Stomach (tissue), 9 donors: ENCODE measurements around the gene PMS1. TPM values are rescaled to one million over a fixed set of nuclear protein-coding genes. Genes with fewer than 3 reads are reported as not detected.

ENCODE experiments used
- DNase-seq, 2 donors: peaks; one replicate each; pipeline versions ENCODE4 v3.0.0 to v3.0.0-alpha.2; 2013 to 2019
- H3K27ac ChIP-seq, 5 donors: fragments of 200-600 bp in 4 of 5; sonication (generic) in 4 of 5; one replicate each; pipeline ENCODE4 v1.5.1; 2013 to 2019; ENCODE audit warnings: mild to moderate bottlenecking in 1 of 5, moderate library complexity in 1 of 5
- H3K27me3 ChIP-seq, 3 donors: fragments of 200-600 bp; sonication (generic); one replicate each; pipeline ENCODE4 v1.5.1; 2017 to 2019; ENCODE audit warnings: mixed run types in 1 of 3
- H3K36me3 ChIP-seq, 4 donors: fragments of 200-600 bp; sonication (generic); 1 replicate in 3 of 4; 2 replicates in 1 of 4; pipeline ENCODE4 v1.5.1; 2016 to 2019
- H3K4me1 ChIP-seq, 4 donors: fragments of 200-600 bp; sonication (generic); one replicate each; pipeline ENCODE4 v1.5.1; 2016 to 2019
- H3K4me3 ChIP-seq, 4 donors: fragments of 200-600 bp; sonication (generic) in 3 of 4; one replicate each; pipeline ENCODE4 v1.5.1; 2016 to 2019; ENCODE audit warnings: mild to moderate bottlenecking in 1 of 4
- H3K9me3 ChIP-seq, 4 donors: fragments of 200-600 bp; sonication (generic); one replicate each; pipeline ENCODE4 v1.5.1; 2016 to 2019
- EP300 ChIP-seq: sonication (generic); formaldehyde crosslinking; IDR thresholded peaks from one replicate; pipeline ENCODE4 v1.6.1; 2017; ENCODE audit warnings: antibody characterized with exemption
- POLR2A ChIP-seq, 4 donors: fragments of 450-650 bp; IDR thresholded peaks; one replicate each; pipeline ENCODE4 v1.6.1; 2016; ENCODE audit warnings: antibody characterized with exemption in 4 of 4, control low read depth in 2 of 4, mild to moderate bottlenecking in 1 of 4, moderate library complexity in 1 of 4
- POLR2AphosphoS5 ChIP-seq, 3 donors: sonication (generic); formaldehyde crosslinking; IDR thresholded peaks; one replicate each; pipeline ENCODE4 v1.6.1; 2016; ENCODE audit warnings: antibody characterized with exemption in 3 of 3
- WGBS, 5 donors: extraction: QIAGEN DNeasy Blood & Tissue Kit in 3 of 5; methylation state at CpG; one replicate each; pipeline versions ENCODE4 v1.1.5 to v1.1.7; 2013 to 2018; 5-methylcytosine and 5-hydroxymethylcytosine counted together
- intact Hi-C: fragments of 100-400 bp; cut with DNase I; formaldehyde crosslinking; loops from one replicate; pipeline ENCODE4 v1.15.1; 2023; ENCODE audit warnings: low total_unique reads
- polyA plus RNA-seq, 3 donors: library from polyadenylated mRNA; stranded (reverse); fragments of 200-250 nt; gene quantifications; one replicate each; pipeline ENCODE4 v1.2.3, GENCODE V29; 2013
- total RNA-seq, 5 donors: library from RNA; depleted of rRNA; stranded (reverse); fragments of >200 nt; gene quantifications; one replicate each; pipeline versions ENCODE4 v1.1.0 to v1.2.3, GENCODE V29; 2014 to 2016
- TF ChIP-seq, protein P1 (sequence below), 7 experiments: fragments of 450-650 bp in 4 of 7; fragments of 200-600 bp in 3 of 7; sonication (generic) in 3 of 7; IDR thresholded peaks; one replicate each; pipeline ENCODE4 v1.5.1; 2016 to 2019; ENCODE audit warnings: antibody characterized with exemption in 7 of 7, control low read depth in 2 of 7, mild to moderate bottlenecking in 1 of 7
- donor health status: healthy with polysubstance abuse.
- donor health status: Bipolar disorder and iron deficiency.
- donor health status: healthy.

Gene PMS1
- total and polyA plus RNA-seq, 8 donors, result 4.0 to 40.8 (median 15.9) TPM

DNA sequence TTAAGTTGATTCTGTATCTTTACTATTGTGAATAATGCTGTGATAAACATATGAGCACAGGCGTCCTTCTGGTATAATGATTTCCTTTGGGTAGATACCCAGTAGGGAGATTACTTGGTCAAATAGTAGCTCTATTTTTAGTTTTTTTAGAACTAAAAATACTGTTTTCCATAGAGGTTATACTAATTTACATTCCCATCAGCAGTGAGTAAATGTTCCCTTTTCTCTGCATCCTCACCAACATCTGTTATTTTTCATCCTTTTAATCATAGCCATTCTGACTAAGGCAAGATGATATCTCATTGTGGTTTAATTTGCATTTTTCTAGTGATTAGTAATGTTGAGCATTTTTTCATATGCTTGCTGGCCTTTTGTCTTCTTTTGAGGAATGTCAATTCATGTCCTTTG, 35.1 kb downstream of the PMS1 start:
- intact Hi-C loops, result no loop called here
- no peaks in the 10 kb centered on the region for H3K4me1 ChIP-seq
- H3K9me3 ChIP-seq, result no peaks in the 10 kb centered on the region
- no peaks in the 10 kb centered on the region for H3K27me3 ChIP-seq
- no peak for TF ChIP-seq POLR2A (IDR thresholded peaks at IDR 0.05)
- no peak for TF ChIP-seq POLR2AphosphoS5 (IDR thresholded peaks at IDR 0.05)
- TF ChIP-seq, protein P1, sequence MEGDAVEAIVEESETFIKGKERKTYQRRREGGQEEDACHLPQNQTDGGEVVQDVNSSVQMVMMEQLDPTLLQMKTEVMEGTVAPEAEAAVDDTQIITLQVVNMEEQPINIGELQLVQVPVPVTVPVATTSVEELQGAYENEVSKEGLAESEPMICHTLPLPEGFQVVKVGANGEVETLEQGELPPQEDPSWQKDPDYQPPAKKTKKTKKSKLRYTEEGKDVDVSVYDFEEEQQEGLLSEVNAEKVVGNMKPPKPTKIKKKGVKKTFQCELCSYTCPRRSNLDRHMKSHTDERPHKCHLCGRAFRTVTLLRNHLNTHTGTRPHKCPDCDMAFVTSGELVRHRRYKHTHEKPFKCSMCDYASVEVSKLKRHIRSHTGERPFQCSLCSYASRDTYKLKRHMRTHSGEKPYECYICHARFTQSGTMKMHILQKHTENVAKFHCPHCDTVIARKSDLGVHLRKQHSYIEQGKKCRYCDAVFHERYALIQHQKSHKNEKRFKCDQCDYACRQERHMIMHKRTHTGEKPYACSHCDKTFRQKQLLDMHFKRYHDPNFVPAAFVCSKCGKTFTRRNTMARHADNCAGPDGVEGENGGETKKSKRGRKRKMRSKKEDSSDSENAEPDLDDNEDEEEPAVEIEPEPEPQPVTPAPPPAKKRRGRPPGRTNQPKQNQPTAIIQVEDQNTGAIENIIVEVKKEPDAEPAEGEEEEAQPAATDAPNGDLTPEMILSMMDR (IDR thresholded peaks at IDR 0.05), result no peak
- no peak for TF ChIP-seq EP300
- DNase-seq, result no peak
- H3K36me3 ChIP-seq, result peaks cover 2 to 38% (median 34%) of the 10 kb centered on the region in 4 donors
- no peak overlapping the region for H3K27ac ChIP-seq
- H3K4me3 ChIP-seq, result no peak overlapping the region
- 80 to 95% (median 87%) methylated on average over 1 of the region's 1 CpG for WGBS, 5 donors

DNA sequence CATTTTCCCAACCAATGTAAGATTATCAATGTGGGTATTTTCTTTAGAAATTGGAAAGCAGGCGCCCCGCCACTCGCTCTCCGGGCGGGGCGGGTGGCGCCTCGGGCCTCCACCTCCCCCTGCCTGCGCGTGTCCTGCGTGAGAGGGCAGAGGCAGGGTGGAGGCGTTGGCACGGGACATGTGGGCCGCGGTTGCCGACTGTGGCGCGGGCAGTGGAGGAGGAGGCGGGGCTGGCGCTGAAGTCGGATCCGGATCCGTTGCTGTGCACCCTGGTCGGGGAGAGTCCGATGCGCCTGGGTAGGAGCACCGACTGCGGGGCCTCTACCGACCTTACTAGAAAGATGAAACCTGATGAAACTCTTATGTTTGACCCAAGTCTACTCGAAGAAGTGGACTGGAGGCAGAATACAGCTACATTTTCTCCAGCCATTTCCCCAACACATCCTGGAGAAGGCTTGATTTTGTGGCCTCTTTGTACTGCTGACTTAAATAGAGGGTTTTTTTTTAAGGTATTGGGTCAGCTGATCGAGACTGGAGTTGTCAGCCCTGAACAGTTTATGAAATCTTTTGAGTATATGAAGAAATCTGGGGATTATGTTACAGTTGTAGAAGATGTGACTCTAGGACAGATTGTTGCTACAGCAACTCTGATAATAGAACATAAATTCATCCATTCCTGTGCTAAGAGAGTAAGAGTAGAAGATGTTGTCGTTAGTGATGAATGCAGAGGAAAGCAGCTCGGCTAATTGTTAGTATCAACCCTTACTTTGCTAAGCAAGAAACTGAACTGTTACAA, 37.9 kb downstream of the PMS1 start:
- no peak for DNase-seq
- intact Hi-C loops, result no loop called here
- no peak for TF ChIP-seq EP300
- TF ChIP-seq POLR2AphosphoS5 (IDR thresholded peaks at IDR 0.05), result no peak
- no peak for TF ChIP-seq POLR2A (IDR thresholded peaks at IDR 0.05)
- TF ChIP-seq, protein P1 (IDR thresholded peaks at IDR 0.05), result no peak
- peaks cover 2 to 38% (median 32%) of the 10 kb centered on the region in 4 donors for H3K36me3 ChIP-seq
- H3K4me3 ChIP-seq, result no peak overlapping the region
- WGBS, 5 donors, result 92 to 98% (median 97%) methylated on average over 33 of the region's 33 CpGs
- H3K4me1 ChIP-seq, result peaks cover 0 to 9% (median 0%) of the 10 kb centered on the region in 4 donors
- H3K27me3 ChIP-seq, result no peaks in the 10 kb centered on the region
- no peaks in the 10 kb centered on the region for H3K9me3 ChIP-seq
- H3K27ac ChIP-seq, result no peak overlapping the region

DNA sequence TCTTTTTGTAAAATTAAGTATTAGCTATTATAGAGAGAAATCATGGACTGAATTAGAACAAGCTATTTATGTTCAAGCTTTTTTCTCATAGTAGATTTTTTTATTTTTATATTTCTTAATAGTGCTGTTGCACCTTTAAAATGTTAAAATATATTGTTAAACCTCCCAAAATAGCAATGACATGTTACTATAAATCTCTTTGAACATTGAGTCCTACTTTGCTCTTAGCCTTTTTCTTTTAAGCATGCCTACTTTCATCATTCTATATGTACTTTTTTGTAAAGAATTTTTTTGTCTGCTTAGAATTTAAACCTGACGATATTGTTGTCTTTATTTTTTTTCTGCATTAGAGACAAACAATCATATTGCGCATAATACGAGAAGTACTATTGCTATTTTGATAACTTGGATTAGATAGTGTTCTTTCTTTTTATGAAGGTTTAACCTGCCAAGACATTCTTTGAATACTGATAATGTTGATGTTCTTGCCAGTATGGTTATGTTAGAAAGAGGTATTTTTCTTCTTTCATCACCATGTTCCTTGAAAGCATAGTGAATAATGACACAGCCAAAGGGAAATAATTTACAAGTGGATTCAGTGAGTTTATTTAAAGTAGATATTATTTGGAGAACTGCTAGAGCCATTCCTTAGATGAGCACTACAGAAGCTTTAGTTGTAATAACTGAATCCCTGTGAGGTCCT, 40.6 kb downstream of the PMS1 start:
- intact Hi-C loops, result no loop called here
- peaks cover 0 to 9% (median 0%) of the 10 kb centered on the region in 4 donors for H3K4me1 ChIP-seq
- no peaks in the 10 kb centered on the region for H3K9me3 ChIP-seq
- no peak overlapping the region for H3K27ac ChIP-seq
- H3K36me3 ChIP-seq, result peaks cover 0 to 17% (median 13%) of the 10 kb centered on the region in 4 donors
- TF ChIP-seq POLR2AphosphoS5 (IDR thresholded peaks at IDR 0.05), result no peak
- TF ChIP-seq POLR2A (IDR thresholded peaks at IDR 0.05), result no peak
- TF ChIP-seq, protein P1 (IDR thresholded peaks at IDR 0.05), result no peak
- TF ChIP-seq EP300, result no peak
- H3K27me3 ChIP-seq, result no peaks in the 10 kb centered on the region
- H3K4me3 ChIP-seq, result no peak overlapping the region
- DNase-seq, result no peak
- WGBS, 5 donors, result 24 to 64% (median 50%) methylated on average over 3 of the region's 3 CpGs

DNA sequence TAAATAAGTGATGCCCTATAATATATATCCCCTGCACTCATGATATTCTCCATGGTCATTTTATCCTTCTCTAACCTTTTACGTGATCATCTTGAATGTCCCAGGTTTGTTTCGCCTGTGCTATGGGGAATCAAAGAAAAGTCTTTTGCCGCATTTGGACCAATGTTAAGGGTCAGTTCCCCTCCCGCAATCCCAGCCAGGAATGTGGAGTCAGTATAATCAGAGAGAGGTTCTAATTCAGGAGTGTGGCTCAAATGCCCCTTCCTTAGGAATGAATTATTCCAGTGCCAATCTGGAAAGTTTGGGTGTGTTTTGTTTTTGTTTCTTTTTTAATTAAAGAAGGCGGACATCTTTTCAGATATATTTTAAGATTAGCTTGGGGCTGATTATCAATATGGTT, 41.8 kb downstream of the PMS1 start:
- Histone ChIP-seq H3K4me1 (peaks cover 0 to 9% (median 0%) of the 10 kb centered on the region in 4 donors), H3K27me3 (no peaks in the 10 kb centered on the region), H3K9me3 (no peaks in the 10 kb centered on the region), H3K36me3 (peaks cover 0 to 6% (median 5%) of the 10 kb centered on the region in 4 donors), H3K4me3 (no peak overlapping the region), H3K27ac (no peak overlapping the region)
- intact Hi-C loops, result no loop called here
- no peak for DNase-seq
- TF ChIP-seq EP300, result no peak
- no peak for TF ChIP-seq POLR2A (IDR thresholded peaks at IDR 0.05)
- no peak for TF ChIP-seq POLR2AphosphoS5 (IDR thresholded peaks at IDR 0.05)
- TF ChIP-seq, protein P1 (IDR thresholded peaks at IDR 0.05), result no peak
- 89 to 98% (median 97%) methylated on average over 5 of the region's 5 CpGs for WGBS, 5 donors
